HL-60/S4 (cell line): Measurements from ENCODE around the gene COMMD6.
"Not testable (repeated sequence)": the region's sequence is repeated elsewhere in the genome, so short reads cannot be mapped to it uniquely, and the experiment has no call there.

ENCODE experiments used
- in situ Hi-C: fragments of 300-500 bp; cut with MboI; formaldehyde crosslinking; loops from 2 replicates; pipeline ENCODE4 v1.14.3; 2022; ENCODE audit warnings: low sequenced_read_pairs

COMMD6 gene

DNA sequence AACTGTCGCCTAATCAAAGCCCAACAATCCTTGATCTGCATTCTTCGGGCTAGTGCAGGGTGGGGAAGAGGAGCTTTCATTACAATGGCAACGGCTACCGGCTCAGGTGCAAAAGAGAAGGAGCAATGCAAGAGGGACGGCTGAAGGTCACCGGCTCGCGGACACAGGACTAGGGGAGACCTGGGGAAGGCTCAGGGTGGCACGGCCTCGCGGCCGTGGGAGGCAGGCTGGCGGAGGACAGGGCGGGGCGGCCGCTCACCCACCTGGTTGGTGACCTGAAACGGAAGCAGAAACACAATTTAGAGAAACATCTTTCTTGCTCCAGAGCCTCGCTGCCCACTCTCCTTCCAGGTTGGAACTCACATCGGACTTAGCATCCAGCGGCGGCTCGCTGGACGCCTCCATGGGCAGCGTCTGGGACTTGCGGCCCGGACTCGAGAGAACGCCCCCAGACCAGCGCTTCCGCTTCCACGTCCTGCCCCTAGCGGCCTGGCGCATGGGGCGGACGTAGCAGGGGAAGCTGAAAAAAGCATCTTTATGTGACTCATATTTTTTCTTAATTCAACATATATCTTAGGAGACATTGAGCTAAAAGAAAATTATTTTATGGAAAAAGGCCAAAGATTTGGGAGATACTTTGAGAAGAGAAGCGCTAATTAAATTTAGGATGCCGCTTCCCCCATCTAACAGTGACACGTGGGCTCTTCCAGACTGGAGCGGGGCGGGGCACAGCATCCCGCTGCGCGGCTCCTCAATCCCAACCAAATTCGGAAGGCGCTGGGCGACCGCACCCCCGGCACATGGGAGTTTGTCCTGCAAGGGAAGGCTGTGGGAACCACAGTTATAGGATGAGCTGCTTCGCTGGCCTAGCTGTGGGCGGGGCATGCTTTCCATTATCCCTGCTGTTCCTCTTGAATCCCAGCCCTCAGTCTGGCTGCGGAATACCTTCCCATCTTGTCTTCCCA, at the start of gene COMMD6:
Gene COMMD6 (minus strand): TSS at position 441 of the 965 bp plus-strand sequence. CDS start 36 bp downstream, at position 405.
- in situ Hi-C loops = no loop called here

GRCh38 chr13:75585153-75585552, 47.5 kb upstream of the COMMD6 start:
- in situ Hi-C loops = no loop called here

DNA sequence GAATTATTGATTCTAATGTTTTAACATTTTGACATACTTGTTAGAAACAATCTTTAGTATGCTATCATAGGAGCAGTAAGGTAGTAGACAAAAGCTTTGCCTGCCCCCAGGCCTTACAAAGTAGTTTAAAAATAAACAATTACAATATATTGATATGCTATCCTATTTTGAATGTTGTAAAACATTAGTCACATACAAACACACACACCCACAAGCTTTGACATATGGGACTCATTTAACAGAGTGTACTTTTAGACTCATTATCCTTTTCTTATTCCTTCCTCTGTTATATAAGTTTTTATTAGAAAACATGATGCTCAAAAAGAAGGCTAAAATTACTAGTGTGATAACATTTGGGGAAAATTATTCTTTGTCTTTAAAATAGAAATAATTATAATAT, 45.5 kb upstream of the COMMD6 start:
- in situ Hi-C loops = no loop called here

DNA sequence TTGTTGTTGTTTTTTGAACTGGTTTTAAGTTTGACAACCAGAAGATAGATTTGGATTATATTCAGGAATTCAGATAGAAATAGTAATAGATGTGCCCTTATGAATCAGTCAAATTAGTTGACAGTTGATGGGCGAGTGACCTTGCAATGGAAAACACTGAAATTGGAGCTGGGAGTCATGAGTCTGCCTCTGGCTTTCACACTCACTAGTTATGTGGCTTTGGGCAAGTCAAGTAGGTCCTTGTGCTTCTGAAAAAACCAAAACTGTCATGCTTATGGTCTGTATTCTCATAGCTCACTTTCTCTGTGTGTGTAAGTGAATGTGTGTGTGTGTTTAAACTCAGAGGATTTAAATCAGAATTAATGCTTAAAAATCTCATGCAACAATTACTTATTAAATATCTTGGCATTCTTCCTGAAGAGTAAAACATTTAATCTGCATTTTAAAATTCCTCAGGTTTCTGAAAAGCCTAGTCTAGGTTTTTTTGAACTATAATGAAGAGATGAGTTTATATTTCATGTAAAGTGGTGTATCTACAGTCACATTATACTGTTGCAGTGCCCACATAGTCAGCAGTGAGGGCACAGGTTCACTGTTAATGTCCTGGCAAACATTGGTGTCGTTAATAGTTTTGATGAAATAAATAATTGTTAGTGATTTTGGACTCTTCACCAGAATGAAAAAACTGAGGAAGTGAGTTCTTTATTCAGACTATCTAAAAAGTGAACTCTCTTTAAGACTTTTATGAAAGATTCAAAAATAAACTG, 44.4 kb upstream of the COMMD6 start:
- in situ Hi-C loops = no loop called here

- in situ Hi-C loops = no loop called here
Observed at GRCh38 chr13:75579529-75579928, 41.9 kb upstream of the COMMD6 start.

GRCh38 chr13:75569576-75569975, 31.9 kb upstream of the COMMD6 start:
- in situ Hi-C loops = no loop called here

DNA sequence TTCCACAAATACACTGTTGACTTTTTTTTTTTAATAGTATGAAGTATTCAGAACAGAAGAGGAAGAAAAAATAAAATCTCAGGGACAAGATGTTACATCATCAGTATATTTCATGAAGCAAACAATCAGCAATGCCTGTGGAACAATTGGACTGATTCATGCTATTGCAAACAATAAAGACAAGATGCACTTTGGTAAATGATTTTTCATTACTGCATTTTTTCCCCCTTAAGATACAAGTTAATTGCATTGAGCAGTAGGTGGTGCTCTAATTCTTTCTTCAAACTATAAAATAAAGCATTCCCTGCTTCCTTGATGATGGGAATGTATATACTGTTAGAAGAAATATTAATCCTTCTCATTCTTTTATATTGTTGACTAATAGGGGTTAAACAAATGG, 29.0 kb upstream of the COMMD6 start:
- in situ Hi-C loops = no loop called here

- in situ Hi-C loops = no loop called here
Observed at GRCh38 chr13:75558145-75558840, 20.7 kb upstream of the COMMD6 start.

DNA sequence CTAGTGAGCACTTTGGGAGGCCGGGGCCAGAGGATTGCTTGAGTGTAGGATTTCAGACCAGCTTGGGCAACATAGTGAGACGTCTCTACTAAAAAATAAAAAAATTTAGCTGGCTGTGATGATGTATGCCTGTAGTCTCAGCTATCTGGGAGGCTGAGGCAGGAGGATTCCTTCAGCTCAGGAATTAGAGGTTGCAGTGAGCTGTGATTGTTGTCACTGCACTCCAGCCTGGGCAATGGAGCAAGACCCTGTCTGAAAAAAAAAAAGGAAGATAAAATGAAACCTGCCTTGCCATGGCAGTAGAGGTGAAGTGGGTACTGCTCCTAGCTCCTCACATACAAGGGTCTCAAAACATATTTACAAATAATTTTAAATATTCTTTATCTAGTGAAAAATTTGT, 19.3 kb upstream of the COMMD6 start:
- in situ Hi-C loops = no loop called here

DNA sequence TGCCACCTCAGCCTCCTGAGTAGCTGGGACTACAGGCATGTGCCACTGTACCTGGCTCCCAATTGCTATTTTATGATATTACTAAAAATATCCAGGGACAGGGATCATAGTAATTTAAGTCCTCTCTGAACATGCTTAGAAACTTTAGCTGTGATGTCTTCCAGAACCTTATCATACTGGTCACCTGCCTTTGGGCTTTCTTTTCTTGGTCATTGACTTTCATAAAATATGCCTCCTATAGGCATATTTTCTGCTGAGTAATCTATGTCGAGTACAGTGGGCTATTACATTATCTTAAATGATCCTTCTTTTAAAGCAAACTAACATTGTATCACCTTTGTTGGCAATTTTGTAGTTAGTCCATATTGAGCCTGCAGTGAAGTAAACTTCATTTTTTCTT, 18.2 kb upstream of the COMMD6 start:
- in situ Hi-C loops = no loop called here

GRCh38 chr13:75554981-75555380, 17.3 kb upstream of the COMMD6 start:
- in situ Hi-C loops = no loop called here

- in situ Hi-C loops = no loop called here
Observed at GRCh38 chr13:75554464-75554863, 16.8 kb upstream of the COMMD6 start.

GRCh38 chr13:75550159-75550567, 12.5 kb upstream of the COMMD6 start:
- in situ Hi-C loops = no loop called here

DNA sequence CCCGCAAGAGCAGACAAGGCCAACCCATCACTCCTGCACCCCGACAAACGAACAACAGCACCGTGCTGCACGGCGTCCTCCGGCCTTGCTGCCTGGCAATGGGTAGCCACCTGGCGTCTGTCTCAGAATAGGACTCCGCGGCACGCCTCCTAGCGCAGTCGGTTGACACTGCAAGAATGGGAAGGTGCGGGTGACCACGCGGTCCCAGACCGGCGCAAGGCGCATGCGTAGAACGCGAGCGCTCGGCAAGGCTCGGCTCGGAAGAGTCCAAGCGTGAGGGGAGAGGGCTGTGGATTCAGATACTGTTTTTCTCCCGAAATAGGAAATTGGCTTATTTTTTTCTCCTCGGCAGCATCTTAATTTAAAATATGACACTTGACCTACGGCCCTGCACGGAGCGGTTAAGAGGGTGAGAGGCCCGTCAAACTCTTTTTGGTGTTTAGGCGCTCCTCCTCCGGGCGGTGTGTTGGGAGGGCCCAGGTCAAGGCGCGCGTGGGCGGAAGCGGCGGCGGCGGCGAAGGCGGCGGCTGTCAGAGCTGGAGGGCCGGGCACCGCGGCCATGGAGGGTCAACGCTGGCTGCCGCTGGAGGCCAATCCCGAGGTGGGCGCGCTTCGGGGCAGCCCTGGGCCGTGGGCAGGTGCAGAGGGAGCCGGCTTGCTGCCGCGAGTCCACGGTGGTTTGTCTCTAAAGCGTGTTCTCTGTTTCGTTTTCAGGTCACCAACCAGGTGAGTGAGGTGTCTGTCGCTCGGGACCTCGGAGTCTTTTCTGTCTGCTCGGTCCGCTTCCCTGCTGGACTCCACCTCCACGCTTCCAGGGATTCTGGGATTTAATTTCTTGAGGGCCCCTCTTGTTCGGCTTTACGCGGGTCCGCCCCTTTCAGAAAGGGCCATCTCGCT, 11.9 kb upstream of the COMMD6 start, which contains the start of gene UCHL3:
Gene UCHL3 (plus strand): TSS at position 530 of the 897 bp plus-strand sequence. CDS start 30 bp downstream, at position 560.
- in situ Hi-C loops = no loop called here

DNA sequence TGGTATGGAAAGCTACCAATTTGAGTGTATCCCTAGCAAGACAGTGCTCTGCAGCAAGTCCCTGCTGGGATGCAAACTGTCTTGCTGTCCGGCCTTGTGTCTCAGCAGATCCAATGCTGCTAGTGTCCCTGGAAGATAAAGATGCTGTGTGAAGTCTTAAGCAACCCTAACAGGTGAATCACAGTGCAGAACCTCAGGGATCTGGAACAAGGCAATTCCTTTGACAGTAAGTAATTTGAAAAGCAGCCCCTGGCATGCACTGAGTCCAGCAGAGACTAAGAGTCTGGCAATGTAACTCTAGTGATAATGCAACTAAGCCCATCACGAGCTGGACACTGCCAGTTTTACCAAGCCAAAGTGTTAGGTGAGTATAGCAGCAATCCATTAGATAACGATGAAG, 10.3 kb upstream of the COMMD6 start:
- in situ Hi-C loops = no loop called here

DNA sequence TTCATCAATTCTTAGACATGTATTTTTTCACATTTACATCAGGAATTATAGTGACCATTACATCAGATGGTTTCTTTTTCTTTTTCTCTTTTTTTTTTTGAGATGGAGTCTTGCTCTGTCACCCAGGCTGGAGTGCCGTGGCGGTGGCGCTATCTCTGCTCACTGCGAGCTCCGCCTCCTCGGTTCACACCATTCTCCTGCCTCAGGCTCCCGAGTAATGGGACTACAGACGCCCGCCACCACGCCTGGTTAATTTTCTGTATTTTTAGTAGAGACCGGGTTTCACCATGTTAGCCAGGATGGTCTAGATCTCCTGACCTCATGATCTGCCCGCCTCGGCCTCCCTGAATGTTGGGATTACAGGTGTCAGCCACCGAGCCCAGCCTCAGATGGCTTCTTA, 7.7 kb upstream of the COMMD6 start:
- in situ Hi-C loops = not testable (repeated sequence)

DNA sequence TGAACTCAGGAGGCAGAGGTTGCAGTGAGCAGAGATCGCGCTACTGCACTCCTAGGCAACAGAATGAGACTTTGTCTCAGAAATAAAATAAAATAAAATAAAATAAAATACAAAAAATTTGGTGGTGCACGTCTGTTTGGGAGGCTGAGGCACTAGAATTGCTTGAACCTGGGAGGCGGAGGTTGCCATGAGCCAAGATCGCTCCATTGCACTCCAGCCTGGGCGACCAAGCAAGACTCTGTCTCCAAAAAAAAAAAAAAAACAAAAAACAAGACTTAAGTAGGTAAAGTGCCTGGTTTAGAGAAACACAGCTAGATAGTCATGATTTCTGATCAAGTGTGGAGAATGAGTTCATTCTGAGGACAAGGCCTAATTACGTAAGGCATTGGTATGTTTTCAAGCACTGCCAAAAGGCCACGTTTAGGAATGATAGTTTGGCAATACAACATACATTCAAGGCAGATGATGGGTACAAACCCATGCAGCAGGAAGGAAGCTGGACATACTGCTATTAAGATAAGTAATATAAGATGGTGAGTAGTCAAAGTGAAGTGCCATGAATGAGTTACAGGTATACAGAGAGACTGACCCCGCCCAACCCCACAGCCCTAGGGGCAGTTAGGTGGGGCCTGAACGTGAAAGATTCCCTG, 7.2 kb upstream of the COMMD6 start:
- in situ Hi-C loops = no loop called here

DNA sequence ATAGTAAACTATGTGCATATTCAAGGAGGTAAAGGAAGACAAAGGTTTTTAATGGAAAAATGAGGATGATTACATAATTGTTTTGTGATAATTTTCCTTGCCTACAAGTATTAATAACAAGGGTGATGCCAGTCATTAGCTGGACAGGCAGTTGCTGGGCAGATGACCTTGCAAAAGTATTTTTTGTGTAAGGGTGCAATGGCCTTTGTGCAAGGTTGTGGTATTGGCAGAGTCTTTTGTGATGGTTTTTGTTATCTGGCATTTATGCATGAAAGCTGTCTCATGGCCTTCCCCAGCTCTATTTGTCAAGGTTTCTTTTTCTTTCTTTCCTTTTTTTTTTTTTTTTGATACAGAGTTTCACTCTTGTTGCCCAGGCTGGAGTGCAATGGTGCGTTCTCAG, 4.3 kb upstream of the COMMD6 start:
- in situ Hi-C loops = no loop called here

GRCh38 chr13:75541287-75541686, 3.6 kb upstream of the COMMD6 start:
- in situ Hi-C loops = no loop called here

- in situ Hi-C loops = no loop called here
Observed at GRCh38 chr13:75533861-75534260, 3.8 kb downstream of the COMMD6 start.
